Camera-type eye (tissue), 1 donor: ENCODE results near the gene GPR176. TPM values are rescaled to one million over a fixed set of nuclear protein-coding genes. Genes with fewer than 3 reads are reported as not detected.

Source experiments
- total RNA-seq: library from RNA; depleted of rRNA; stranded (reverse); fragments of >200 nt; gene quantifications from one replicate; pipeline ENCODE4 v1.2.3, GENCODE V29; 2014

Gene GPR176
- 19.8 TPM for total RNA-seq

GRCh38 chr15:39919748-39920509, at the start of gene GPR176:
GPR176 (minus strand) TSS chr15:39920266; CDS start chr15:39920026, 240 bp downstream.

GRCh38 chr15:39782441-39783138, 137.5 kb downstream of the GPR176 start, which contains the start of gene FSIP1:
FSIP1 (minus strand) TSS chr15:39782841; CDS start chr15:39776524, 6,317 bp downstream.

Other genes with a start within 250 kb of the GPR176 start
- gene FSIP1, start 137.4 kb downstream of the GPR176 start, total RNA-seq = 4.3 TPM
- 47.9 TPM for gene EIF2AK4, start 13.8 kb upstream of the GPR176 start, total RNA-seq
- gene SRP14, start 118.9 kb upstream of the GPR176 start, total RNA-seq = 252 TPM
- gene BMF, start 188.6 kb upstream of the GPR176 start, total RNA-seq = 20.1 TPM
- 14.3 TPM for gene BUB1B, start 240.8 kb upstream of the GPR176 start, total RNA-seq